ENCODE measurements around the gene MAML3.
"Not testable (repeated sequence)": the region's sequence is repeated elsewhere in the genome, so short reads cannot be mapped to it uniquely, and the experiment has no call there.

MAML3 gene

GRCh38 chr4:139734875-139735380 is 419.1 kb downstream of the MAML3 start:
- peak; percentile 56 for DNase-seq

- no peak for DNase-seq
Observed at GRCh38 chr4:139734201-139734874, 419.6 kb downstream of the MAML3 start.

GRCh38 chr4:139732991-139733570 is 420.9 kb downstream of the MAML3 start:
- no peak for DNase-seq

- no peak for DNase-seq
Observed at GRCh38 chr4:139728840-139729239, 425.1 kb downstream of the MAML3 start.

- DNase-seq: no peak
Observed at GRCh38 chr4:139728146-139728545, 425.8 kb downstream of the MAML3 start.

- DNase-seq: no peak
Observed at GRCh38 chr4:139726615-139727014, 427.4 kb downstream of the MAML3 start.

GRCh38 chr4:139725236-139725635 is 428.7 kb downstream of the MAML3 start:
- DNase-seq: no peak

- no peak for DNase-seq
Observed at GRCh38 chr4:139721789-139722188, 432.2 kb downstream of the MAML3 start.

GRCh38 chr4:139720806-139721205 is 433.2 kb downstream of the MAML3 start:
- no peak for DNase-seq

- no peak for DNase-seq
Observed at GRCh38 chr4:139719381-139720101, 434.4 kb downstream of the MAML3 start.

GRCh38 chr4:139718833-139719232 is 435.2 kb downstream of the MAML3 start:
- no peak for DNase-seq

GRCh38 chr4:139718358-139718757 is 435.6 kb downstream of the MAML3 start:
- DNase-seq: no peak

- DNase-seq: no peak
Observed at GRCh38 chr4:139715746-139716391, 438.1 kb downstream of the MAML3 start.

GRCh38 chr4:139712882-139713281 is 441.1 kb downstream of the MAML3 start:
- DNase-seq: no peak

- no peak for DNase-seq
Observed at GRCh38 chr4:139711461-139711860, 442.5 kb downstream of the MAML3 start.

- no peak for DNase-seq
Observed at GRCh38 chr4:139710073-139710472, 443.9 kb downstream of the MAML3 start.

- DNase-seq: no peak
Observed at GRCh38 chr4:139709660-139710059, 444.3 kb downstream of the MAML3 start.

GRCh38 chr4:139704915-139705485 is 449.0 kb downstream of the MAML3 start:
- peak; percentile 10 for DNase-seq

GRCh38 chr4:139700568-139700967 is 453.4 kb downstream of the MAML3 start:
- peak; percentile 83 for DNase-seq

GRCh38 chr4:139698167-139698925 is 455.6 kb downstream of the MAML3 start:
- not testable (repeated sequence) for DNase-seq

GRCh38 chr4:139696491-139696890 is 457.5 kb downstream of the MAML3 start:
- DNase-seq: no peak

- DNase-seq: no peak
Observed at GRCh38 chr4:139694522-139695107, 459.4 kb downstream of the MAML3 start.

Data from activated CD4-positive, alpha-beta T cell treated with anti-CD3 and anti-CD28 coated beads, Interleukin-10, Interleukin-2, amounts not matched to agents 100 ng/mL and 50 ng/mL, durations not matched to agents 16 hours and 8 hours (primary cell).